Panc1 (cell line): ENCODE data around the gene OTX1.

Experiments
- CTCF ChIP-seq: fragments of 450-650 bp; IDR thresholded peaks from 2 replicates; pipeline ENCODE4 v1.5.1; 2017; ENCODE audit warnings: mild to moderate bottlenecking
- POLR2AphosphoS5 ChIP-seq: IDR thresholded peaks from 2 replicates; pipeline ENCODE4 v1.6.1; 2012; ENCODE audit warnings: mild to moderate bottlenecking, low read depth, low read length, moderate library complexity
- REST ChIP-seq, 2 experiments: IDR thresholded peaks; 2 replicates each; pipeline ENCODE4 v1.6.1; 2011 to 2012; ENCODE audit warnings: low read depth in 2 of 2, control low read depth in 1 of 2, low read length in 1 of 2, mild to moderate bottlenecking in 1 of 2, moderate library complexity in 1 of 2; ENCODE audit not compliant: insufficient read depth in 1 of 2
- SIN3A ChIP-seq: IDR thresholded peaks from 2 replicates; pipeline ENCODE4 v1.6.1; 2012; ENCODE audit warnings: low read depth, mild to moderate bottlenecking, low read length, moderate library complexity, borderline replicate concordance; ENCODE audit not compliant: insufficient read depth
- TCF7L2 ChIP-seq: IDR thresholded peaks from 2 replicates; pipeline ENCODE4 v1.6.1; 2011; ENCODE audit warnings: mild to moderate bottlenecking, low read depth, low read length, inconsistent platforms

GRCh38 chr2:63055226-63056106 is 4.8 kb downstream of the OTX1 start:
- TF ChIP-seq CTCF, result no peak
- TF ChIP-seq POLR2AphosphoS5, result no peak
- TF ChIP-seq SIN3A, result no peak
- no peak for TF ChIP-seq TCF7L2
- TF ChIP-seq REST (IDR thresholded peaks at IDR 0.05; ENCODE audit: insufficient read depth in 1 of 2, low read depth in 2 of 2, low read length in 1 of 2), result no peak
